ENCODE measurements around the gene HEG1.

Gene HEG1

GRCh38 chr3:125068265-125068664 is 12.5 kb upstream of the HEG1 start:
- no peak for DNase-seq

- no peak for DNase-seq
Measured at GRCh38 chr3:125067225-125067624, 11.4 kb upstream of the HEG1 start.

DNA sequence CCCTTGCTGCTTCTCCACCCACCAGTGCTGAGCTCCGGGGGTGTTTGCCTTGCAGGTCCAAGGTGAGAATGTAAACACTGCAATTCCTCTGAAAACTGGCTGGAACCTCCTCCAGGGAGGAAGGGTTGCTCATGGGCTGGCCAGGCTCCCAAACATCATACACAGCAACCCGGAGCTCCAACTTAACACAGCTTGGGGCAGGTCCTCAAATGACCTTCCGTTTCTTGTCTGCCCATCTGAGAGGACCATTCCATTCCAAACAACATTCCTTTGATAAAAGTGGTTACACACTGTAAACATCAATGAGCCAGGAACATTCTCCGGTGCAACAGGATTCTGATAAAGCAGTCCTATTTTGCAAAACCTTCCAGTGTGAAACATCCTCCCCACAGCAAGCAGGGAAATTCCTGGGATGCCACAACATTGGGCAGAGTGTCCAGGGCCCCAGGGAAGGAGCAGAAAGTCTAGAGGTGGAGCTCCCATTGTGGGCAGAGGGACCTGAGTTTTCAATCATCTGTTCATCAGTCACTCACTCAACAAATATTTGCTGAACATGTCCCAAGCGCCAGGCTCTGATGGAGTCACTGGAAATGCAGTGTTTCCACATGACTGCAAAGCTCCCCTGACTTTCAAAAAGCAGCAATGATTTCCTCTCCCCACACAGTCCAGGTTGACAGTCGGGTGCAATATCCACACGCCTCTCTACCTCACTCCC is 7.3 kb upstream of the HEG1 start:
- DNase-seq: no peak

DNA sequence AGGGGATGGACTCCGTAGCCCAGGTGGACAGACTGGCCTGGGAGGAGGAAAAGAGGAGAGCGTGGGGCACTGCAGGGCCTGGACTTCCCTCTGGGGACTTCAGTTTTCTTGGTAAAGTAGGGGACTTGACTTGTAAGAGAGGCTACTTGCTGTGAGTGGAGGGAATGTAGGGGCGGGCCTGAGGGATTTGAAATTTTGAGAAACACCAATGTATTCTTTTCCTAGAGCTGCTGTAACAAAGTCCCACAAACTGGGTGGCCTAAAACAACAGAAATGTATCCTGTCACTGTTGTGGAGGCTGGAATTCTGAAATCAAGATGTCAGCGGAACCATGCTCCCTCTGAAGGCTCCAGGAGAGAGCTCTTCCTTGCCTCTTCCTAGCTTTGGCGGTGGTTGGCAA is 5.8 kb upstream of the HEG1 start:
- DNase-seq: no peak

- no peak for DNase-seq
Measured at GRCh38 chr3:125061170-125061569, 5.4 kb upstream of the HEG1 start.

GRCh38 chr3:125059488-125060245 is 3.9 kb upstream of the HEG1 start:
- DNase-seq: no peak

- DNase-seq: no peak
Measured at GRCh38 chr3:125058959-125059358, 3.2 kb upstream of the HEG1 start.

- no peak for DNase-seq
Measured at GRCh38 chr3:125058529-125058928, 2.7 kb upstream of the HEG1 start.

- DNase-seq: no peak
Measured at GRCh38 chr3:125057186-125057850, 1.5 kb upstream of the HEG1 start.

GRCh38 chr3:125055331-125055912 is 375 bp downstream of the HEG1 start:
- peak; percentile 23 to 43 for DNase-seq

GRCh38 chr3:125054449-125055329 is 1.1 kb downstream of the HEG1 start:
- peak in 1 of 2 donors; percentile 23 for DNase-seq

DNA sequence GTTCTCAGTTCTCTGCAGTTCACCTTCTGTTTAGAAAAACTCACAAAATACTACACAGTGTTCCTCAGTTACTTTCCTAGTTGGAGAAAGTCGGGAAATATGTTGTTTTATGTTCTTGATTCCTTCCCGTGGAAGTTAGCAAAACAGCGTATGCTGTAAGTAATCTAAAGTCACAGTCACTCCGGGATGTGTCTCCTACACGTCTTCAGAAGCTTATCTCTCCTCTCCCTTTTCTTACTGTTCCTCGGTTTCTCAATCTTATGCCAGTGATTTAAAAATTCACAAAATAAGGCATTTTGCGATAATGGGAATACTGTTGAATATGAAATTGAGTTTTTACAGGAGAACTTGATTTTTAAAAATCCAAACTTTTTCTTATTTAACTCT is 1.7 kb downstream of the HEG1 start:
- DNase-seq: no peak

DNA sequence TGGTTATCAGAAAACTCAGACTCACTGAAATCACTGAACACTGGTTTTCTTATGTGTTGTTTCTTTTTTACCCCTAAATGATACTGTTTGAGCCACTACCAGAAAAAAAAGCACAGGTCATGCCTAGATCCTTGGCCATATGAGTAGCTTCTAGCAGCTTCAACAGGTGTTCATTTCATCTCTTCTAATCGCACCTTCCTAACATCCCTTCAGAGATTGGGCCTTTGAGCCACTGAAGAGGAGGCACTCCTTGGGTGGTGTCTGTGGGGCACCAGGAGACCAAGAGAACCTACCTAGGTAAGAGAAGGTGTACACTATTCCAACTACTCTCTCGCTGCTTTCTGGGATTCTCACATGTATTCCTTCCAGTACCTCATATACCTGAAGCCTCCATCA is 2.5 kb downstream of the HEG1 start:
- no peak for DNase-seq

- no peak for DNase-seq
Measured at GRCh38 chr3:125052624-125053303, 3.0 kb downstream of the HEG1 start.

DNA sequence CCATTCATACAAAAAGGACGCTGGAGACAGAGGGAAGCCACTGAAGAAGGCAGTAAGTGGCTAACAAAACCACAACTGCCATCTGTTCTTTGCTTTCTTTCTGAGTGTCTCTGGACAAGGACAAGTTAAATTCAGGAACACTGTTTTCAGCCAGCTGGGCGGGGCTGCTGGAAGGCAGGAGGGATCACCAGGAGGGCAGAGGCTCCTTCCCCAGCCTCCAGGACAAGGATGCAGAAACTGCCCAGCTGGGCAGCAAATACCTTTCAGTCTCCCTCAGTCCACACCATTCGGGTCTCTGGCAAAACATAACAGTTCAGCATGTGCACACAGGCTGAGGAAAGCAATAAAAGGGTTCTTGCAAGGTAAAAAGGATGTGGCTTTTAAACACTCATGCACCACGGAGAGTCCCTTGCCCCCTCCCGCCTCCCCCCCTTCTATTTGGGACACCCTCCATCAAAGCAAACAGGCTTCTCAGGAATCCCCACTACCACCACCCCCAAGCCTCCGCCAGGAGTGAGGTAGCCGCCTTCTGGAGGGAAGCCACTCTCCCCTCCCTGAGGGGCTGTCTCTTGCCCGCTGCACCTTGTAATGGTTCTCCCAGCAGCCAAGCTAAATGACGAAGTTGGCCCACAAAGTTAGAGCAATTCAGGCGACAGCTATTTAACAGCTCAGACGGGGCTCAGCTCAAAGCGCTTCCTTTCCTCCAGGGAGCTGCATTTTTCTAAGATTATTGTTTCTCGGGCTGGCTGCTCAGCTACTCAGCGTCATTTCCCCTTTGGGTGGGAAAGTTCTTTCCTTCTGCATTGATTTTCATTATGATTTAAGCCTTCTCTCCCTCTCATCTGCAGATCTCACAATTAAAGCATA is 3.8 kb downstream of the HEG1 start:
- DNase-seq: peak; percentile 59 to 66

DNA sequence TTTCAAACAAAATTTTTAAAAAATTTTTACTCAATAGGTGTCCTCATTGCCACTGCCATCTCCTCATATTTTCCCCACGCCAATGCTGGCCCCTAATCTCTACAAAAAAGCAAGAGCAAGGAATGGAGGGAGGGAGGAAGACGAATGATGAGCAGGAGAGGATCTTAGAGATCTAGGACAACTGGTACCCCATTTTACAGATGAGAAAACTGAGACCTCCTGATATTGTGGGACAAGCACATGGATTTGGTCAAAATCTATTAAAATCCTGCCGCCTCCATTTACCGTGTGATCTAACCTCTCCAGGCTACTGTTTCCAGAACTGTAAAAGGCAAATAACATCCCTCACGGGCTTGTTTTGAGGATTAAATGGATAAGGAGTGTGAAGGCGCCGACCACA is 4.6 kb downstream of the HEG1 start:
- no peak for DNase-seq

DNA sequence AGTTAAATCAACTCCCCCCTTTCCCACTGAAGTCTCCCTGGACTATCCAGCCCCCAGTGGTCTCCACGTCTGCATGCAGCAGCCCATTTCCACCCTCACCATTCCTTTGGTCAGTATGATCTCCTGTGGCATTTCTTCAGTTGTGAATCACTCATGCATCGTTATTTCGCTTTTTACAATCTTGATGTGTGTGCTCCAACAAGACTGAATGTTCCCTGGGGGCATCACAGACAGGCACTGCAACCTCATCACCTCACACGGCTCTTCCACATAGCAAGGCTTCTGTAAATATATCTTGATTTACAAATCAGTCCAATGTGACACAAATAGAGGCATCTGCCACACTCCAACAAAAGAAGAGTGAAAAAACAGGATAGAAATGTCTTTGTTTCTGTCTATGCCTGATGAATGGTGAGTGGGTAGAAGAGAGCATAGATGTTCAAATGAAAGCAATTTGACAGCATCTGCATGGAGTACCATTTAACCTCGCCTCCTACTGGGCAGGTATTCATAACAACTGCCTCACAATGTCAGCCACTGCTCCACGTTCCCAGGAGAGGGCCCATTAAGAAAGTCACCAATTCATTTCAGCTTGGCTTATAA is 5.2 kb downstream of the HEG1 start:
- DNase-seq: no peak

DNA sequence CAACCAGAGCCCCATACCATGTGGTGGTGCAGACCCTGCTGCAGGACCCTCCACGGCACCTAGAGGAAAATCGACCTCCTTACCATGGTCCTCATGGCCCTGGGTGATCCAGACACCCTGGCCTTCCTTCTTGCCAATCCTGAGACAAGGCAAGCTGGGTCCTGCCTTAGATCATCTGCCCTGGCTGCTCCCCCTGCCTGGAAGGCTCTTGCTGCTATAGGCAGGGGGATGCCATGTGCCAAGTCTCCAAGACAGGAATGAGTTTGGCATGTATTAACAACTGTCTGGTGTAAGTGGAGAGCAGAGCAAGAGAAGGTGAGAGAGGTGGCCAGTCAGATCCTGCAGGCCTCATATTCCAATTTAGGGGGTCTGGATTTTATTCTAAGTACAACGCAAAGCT is 7.5 kb downstream of the HEG1 start:
- no peak for DNase-seq

DNA sequence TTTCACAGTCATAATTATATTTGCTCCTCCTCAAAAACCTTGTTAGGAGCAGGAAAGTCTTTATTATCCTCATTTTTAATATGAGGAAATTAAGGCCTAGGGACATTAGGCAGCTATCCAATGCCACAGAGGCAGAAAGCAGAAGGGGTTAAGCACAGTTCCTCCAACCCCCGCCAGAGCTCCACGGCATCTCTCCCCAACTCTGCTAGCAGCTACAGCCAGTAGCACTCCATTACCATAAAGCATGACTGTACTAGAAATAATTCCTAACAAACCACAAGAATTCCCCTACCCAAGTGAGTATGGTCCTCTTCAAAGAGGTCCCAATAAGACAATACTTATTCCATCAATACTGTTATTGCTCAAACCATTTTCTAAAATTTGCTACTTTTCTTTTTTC is 9.8 kb downstream of the HEG1 start:
- no peak for DNase-seq

DNA sequence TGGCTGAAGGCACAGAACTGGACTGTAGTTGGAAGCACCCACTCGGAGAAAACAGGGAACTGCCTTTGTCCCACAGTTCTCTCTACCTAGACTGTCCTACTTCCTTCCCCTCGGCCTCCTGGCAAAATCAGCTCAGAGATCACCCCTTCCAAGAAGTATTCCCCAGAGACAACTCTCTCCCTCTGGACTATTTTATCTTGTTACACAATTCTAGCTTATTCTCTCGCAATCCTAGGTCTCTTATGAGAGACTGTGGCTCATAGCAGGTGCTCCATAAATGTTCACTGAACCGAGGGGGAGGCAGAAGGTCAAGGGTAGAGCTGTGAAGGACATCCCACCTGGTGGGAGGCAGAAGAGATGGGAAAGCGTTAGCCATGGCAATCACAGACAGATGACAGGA is 10.6 kb downstream of the HEG1 start:
- DNase-seq: no peak
